ENCODE data around the gene IQGAP1. TPM values are rescaled to one million over a fixed set of nuclear protein-coding genes. Genes with fewer than 3 reads are reported as not detected.

The IQGAP1 gene
- total and polyA plus RNA-seq, 8 donors = 178 to 296 (median 222) TPM

DNA sequence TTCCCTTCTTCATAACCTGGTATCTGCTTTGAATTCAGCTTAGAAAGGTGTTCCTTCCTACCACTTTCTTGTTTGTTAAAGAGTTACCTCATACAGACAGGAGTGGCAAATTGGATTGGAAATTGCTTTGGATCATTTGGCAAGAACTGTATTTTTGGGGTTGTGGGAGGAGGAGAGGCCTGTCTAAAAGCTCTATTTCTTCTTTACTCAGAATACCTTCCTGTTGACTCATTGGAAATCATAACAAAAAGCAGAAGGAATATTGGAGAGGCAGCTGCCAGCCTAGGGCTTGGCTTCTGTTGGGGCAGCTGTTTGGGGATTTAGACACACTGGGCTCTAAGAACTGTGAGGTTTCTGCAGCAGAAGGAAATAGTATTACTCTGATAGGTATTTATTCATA is 14.2 kb downstream of the IQGAP1 start:
- TF ChIP-seq, protein P1, sequence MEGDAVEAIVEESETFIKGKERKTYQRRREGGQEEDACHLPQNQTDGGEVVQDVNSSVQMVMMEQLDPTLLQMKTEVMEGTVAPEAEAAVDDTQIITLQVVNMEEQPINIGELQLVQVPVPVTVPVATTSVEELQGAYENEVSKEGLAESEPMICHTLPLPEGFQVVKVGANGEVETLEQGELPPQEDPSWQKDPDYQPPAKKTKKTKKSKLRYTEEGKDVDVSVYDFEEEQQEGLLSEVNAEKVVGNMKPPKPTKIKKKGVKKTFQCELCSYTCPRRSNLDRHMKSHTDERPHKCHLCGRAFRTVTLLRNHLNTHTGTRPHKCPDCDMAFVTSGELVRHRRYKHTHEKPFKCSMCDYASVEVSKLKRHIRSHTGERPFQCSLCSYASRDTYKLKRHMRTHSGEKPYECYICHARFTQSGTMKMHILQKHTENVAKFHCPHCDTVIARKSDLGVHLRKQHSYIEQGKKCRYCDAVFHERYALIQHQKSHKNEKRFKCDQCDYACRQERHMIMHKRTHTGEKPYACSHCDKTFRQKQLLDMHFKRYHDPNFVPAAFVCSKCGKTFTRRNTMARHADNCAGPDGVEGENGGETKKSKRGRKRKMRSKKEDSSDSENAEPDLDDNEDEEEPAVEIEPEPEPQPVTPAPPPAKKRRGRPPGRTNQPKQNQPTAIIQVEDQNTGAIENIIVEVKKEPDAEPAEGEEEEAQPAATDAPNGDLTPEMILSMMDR (IDR thresholded peaks at IDR 0.05) = no peak
- Histone ChIP-seq H3K4me3 (peak overlapping the region in 1 of 2 donors; percentile 3), H3K36me3 (no peaks in the 10 kb centered on the region), H3K27me3 (no peaks in the 10 kb centered on the region), H3K27ac (peak overlapping the region; percentile 93 to 94), H3K9me3 (no peaks in the 10 kb centered on the region), H3K4me1 (peaks cover 46 to 98% of the 10 kb centered on the region in 2 donors)
- intact Hi-C loops (cut with DNase I) = no loop called here
- peak; percentile 68 for ATAC-seq
- peak in 1 of 4 donors; percentile 55 for DNase-seq

- H3K9me3 ChIP-seq = no peaks in the 10 kb centered on the region
- H3K4me1 ChIP-seq = peaks cover 51 to 98% of the 10 kb centered on the region in 2 donors
- H3K36me3 ChIP-seq = no peaks in the 10 kb centered on the region
- no peak for ATAC-seq
- intact Hi-C loops (cut with DNase I) = no loop called here
- TF ChIP-seq, protein P1 (IDR thresholded peaks at IDR 0.05) = no peak
- no peaks in the 10 kb centered on the region for H3K27me3 ChIP-seq
- no peak for DNase-seq
- peak overlapping the region; percentile 93 to 94 for H3K27ac ChIP-seq
- no peak overlapping the region for H3K4me3 ChIP-seq
Measured at GRCh38 chr15:90402767-90403166, 14.7 kb downstream of the IQGAP1 start.

GRCh38 chr15:90405055-90405607 is 17.1 kb downstream of the IQGAP1 start:
- Histone ChIP-seq H3K4me3 (no peak overlapping the region), H3K27me3 (no peaks in the 10 kb centered on the region), H3K27ac (peak overlapping the region; percentile 23 to 39), H3K9me3 (no peaks in the 10 kb centered on the region), H3K36me3 (no peaks in the 10 kb centered on the region), H3K4me1 (peaks cover 48 to 98% of the 10 kb centered on the region in 2 donors)
- intact Hi-C loops (cut with DNase I) = no loop called here
- ATAC-seq (no peak), DNase-seq (no peak)
- TF ChIP-seq, protein P1 (IDR thresholded peaks at IDR 0.05) = no peak

- peaks cover 37 to 94% of the 10 kb centered on the region in 2 donors for H3K4me1 ChIP-seq
- intact Hi-C loops (cut with DNase I) = no loop called here
- H3K27me3 ChIP-seq = no peaks in the 10 kb centered on the region
- no peaks in the 10 kb centered on the region for H3K36me3 ChIP-seq
- TF ChIP-seq, protein P1 (IDR thresholded peaks at IDR 0.05) = no peak
- H3K9me3 ChIP-seq = no peaks in the 10 kb centered on the region
- H3K4me3 ChIP-seq = no peak overlapping the region
- peak overlapping the region; percentile 1 to 51 for H3K27ac ChIP-seq
- ATAC-seq (no peak), DNase-seq (no peak)
Measured at GRCh38 chr15:90407336-90407735, 19.3 kb downstream of the IQGAP1 start.

- no peak overlapping the region for H3K4me3 ChIP-seq
- peak overlapping the region; percentile 1 to 51 for H3K27ac ChIP-seq
- intact Hi-C loops (cut with DNase I) = no loop called here
- no peaks in the 10 kb centered on the region for H3K36me3 ChIP-seq
- peak; percentile 47 for ATAC-seq
- TF ChIP-seq, protein P1 (IDR thresholded peaks at IDR 0.05) = no peak
- H3K9me3 ChIP-seq = no peaks in the 10 kb centered on the region
- no peak for DNase-seq
- H3K4me1 ChIP-seq = peaks cover 37 to 94% of the 10 kb centered on the region in 2 donors
- H3K27me3 ChIP-seq = no peaks in the 10 kb centered on the region
Measured at GRCh38 chr15:90407871-90408317, 19.9 kb downstream of the IQGAP1 start.

Data from left lung (tissue), 10 donors.